Urinary bladder (tissue), 4 donors: ENCODE results near the gene FMNL2. TPM values are rescaled to one million over a fixed set of nuclear protein-coding genes. Genes with fewer than 3 reads are reported as not detected.

ENCODE experiments used
- DNase-seq: peaks from one replicate; pipeline ENCODE4 v3.0.0-alpha.2; 2015; ENCODE audit errors: extremely low spot score
- H3K27ac ChIP-seq: one replicate; pipeline ENCODE4 v1.5.1; 2013; ENCODE audit warnings: low read depth, mild to moderate bottlenecking, moderate library complexity
- H3K36me3 ChIP-seq: one replicate; pipeline ENCODE4 v1.6.1; 2013; ENCODE audit warnings: mild to moderate bottlenecking, moderate library complexity; ENCODE audit not compliant: insufficient read depth
- H3K4me1 ChIP-seq: one replicate; pipeline ENCODE4 v1.6.1; 2013; ENCODE audit warnings: mild to moderate bottlenecking, moderate library complexity; ENCODE audit not compliant: insufficient read depth
- H3K4me3 ChIP-seq: one replicate; pipeline ENCODE4 v1.5.1; 2013; ENCODE audit warnings: low read depth, low read length
- WGBS: extraction: QIAGEN DNeasy Blood & Tissue Kit; methylation state at CpG from one replicate; pipeline ENCODE4 v1.1.7; 2013; 5-methylcytosine and 5-hydroxymethylcytosine counted together
- polyA plus RNA-seq: library from polyadenylated mRNA; stranded (reverse); fragments of 200-250 nt; gene quantifications from one replicate; pipeline ENCODE4 v1.2.3, GENCODE V29; 2013
- total RNA-seq: library from RNA; depleted of rRNA; stranded (reverse); fragments of >200 nt; gene quantifications from one replicate; pipeline ENCODE4 v1.2.3, GENCODE V29; 2014
- donor health status: healthy with polysubstance abuse.
- donor health status: healthy.

Gene FMNL2
- total and polyA plus RNA-seq, 2 donors = 27.7 to 77.6 TPM

GRCh38 chr2:152497481-152498052, 162.6 kb downstream of the FMNL2 start:
- no peaks in the 10 kb centered on the region for H3K4me1 ChIP-seq
- no peaks in the 10 kb centered on the region for H3K36me3 ChIP-seq
- no peak overlapping the region for H3K27ac ChIP-seq
- 41% methylated on average over 3 of the region's 3 CpGs for WGBS
- H3K4me3 ChIP-seq = no peak overlapping the region
- DNase-seq = no peak

- WGBS = 79% methylated on average over 3 of the region's 3 CpGs
- no peaks in the 10 kb centered on the region for H3K4me1 ChIP-seq
- no peak for DNase-seq
- H3K27ac ChIP-seq = no peak overlapping the region
- H3K36me3 ChIP-seq = no peaks in the 10 kb centered on the region
- no peak overlapping the region for H3K4me3 ChIP-seq
Measured at GRCh38 chr2:152499331-152499816, 164.4 kb downstream of the FMNL2 start.

GRCh38 chr2:152499896-152500735, 165.1 kb downstream of the FMNL2 start:
- Histone ChIP-seq H3K4me3 (no peak overlapping the region), H3K4me1 (no peaks in the 10 kb centered on the region), H3K27ac (no peak overlapping the region), H3K36me3 (no peaks in the 10 kb centered on the region)
- WGBS = 73% methylated on average over 14 of the region's 14 CpGs
- no peak for DNase-seq

- DNase-seq = no peak
- Histone ChIP-seq H3K27ac (no peak overlapping the region), H3K4me1 (no peaks in the 10 kb centered on the region), H3K4me3 (no peak overlapping the region), H3K36me3 (no peaks in the 10 kb centered on the region)
- 71% methylated on average over 8 of the region's 8 CpGs for WGBS
Measured at GRCh38 chr2:152500772-152501171, 165.8 kb downstream of the FMNL2 start.

- WGBS = 86% methylated on average over 5 of the region's 5 CpGs
- no peak overlapping the region for H3K27ac ChIP-seq
- no peak overlapping the region for H3K4me3 ChIP-seq
- no peaks in the 10 kb centered on the region for H3K4me1 ChIP-seq
- no peak for DNase-seq
- no peaks in the 10 kb centered on the region for H3K36me3 ChIP-seq
Measured at GRCh38 chr2:152501666-152502065, 166.7 kb downstream of the FMNL2 start.

- Histone ChIP-seq H3K27ac (peak overlapping the region; percentile 5), H3K4me3 (no peak overlapping the region), H3K36me3 (no peaks in the 10 kb centered on the region), H3K4me1 (no peaks in the 10 kb centered on the region)
- WGBS = 60% methylated on average over 3 of the region's 3 CpGs
- DNase-seq = no peak
Measured at GRCh38 chr2:152504618-152505017, 169.6 kb downstream of the FMNL2 start.

- 74% methylated on average over 9 of the region's 9 CpGs for WGBS
- DNase-seq = no peak
- H3K4me3 ChIP-seq = no peak overlapping the region
- H3K27ac ChIP-seq = no peak overlapping the region
- no peaks in the 10 kb centered on the region for H3K36me3 ChIP-seq
- H3K4me1 ChIP-seq = no peaks in the 10 kb centered on the region
Measured at GRCh38 chr2:152505495-152505906, 170.5 kb downstream of the FMNL2 start.

- 89% methylated on average over 4 of the region's 4 CpGs for WGBS
- no peak for DNase-seq
Measured at GRCh38 chr2:152506843-152507242, 171.9 kb downstream of the FMNL2 start.

GRCh38 chr2:152507907-152508306, 172.9 kb downstream of the FMNL2 start:
- no peak for DNase-seq
- 87% methylated on average over 6 of the region's 6 CpGs for WGBS
- no peaks in the 10 kb centered on the region for H3K36me3 ChIP-seq
- H3K4me3 ChIP-seq = no peak overlapping the region
- H3K4me1 ChIP-seq = no peaks in the 10 kb centered on the region
- H3K27ac ChIP-seq = no peak overlapping the region

More at GRCh38 chr2:152506843-152507242, 171.9 kb downstream of the FMNL2 start:
- H3K4me1 ChIP-seq = no peaks in the 10 kb centered on the region
- no peak overlapping the region for H3K4me3 ChIP-seq
- H3K36me3 ChIP-seq = no peaks in the 10 kb centered on the region
- H3K27ac ChIP-seq = no peak overlapping the region

GRCh38 chr2:152508446-152508845, 173.5 kb downstream of the FMNL2 start:
- no peak for DNase-seq
- H3K36me3 ChIP-seq = no peaks in the 10 kb centered on the region
- no peak overlapping the region for H3K27ac ChIP-seq
- no peaks in the 10 kb centered on the region for H3K4me1 ChIP-seq
- WGBS = 64% methylated on average over 4 of the region's 4 CpGs
- H3K4me3 ChIP-seq = no peak overlapping the region

- H3K4me3 ChIP-seq = no peak overlapping the region
- no peaks in the 10 kb centered on the region for H3K36me3 ChIP-seq
- no peaks in the 10 kb centered on the region for H3K4me1 ChIP-seq
- DNase-seq = no peak
- H3K27ac ChIP-seq = no peak overlapping the region
- WGBS = 78% methylated on average over 3 of the region's 3 CpGs
Measured at GRCh38 chr2:152509772-152510491, 175.0 kb downstream of the FMNL2 start.

- no peak overlapping the region for H3K27ac ChIP-seq
- WGBS = 83% methylated on average over 5 of the region's 5 CpGs
- H3K4me1 ChIP-seq = no peaks in the 10 kb centered on the region
- DNase-seq = no peak
- H3K36me3 ChIP-seq = no peaks in the 10 kb centered on the region
- no peak overlapping the region for H3K4me3 ChIP-seq
Measured at GRCh38 chr2:152510621-152511020, 175.6 kb downstream of the FMNL2 start.

- Histone ChIP-seq H3K4me3 (no peak overlapping the region), H3K36me3 (no peaks in the 10 kb centered on the region), H3K27ac (no peak overlapping the region), H3K4me1 (no peaks in the 10 kb centered on the region)
- no peak for DNase-seq
- WGBS = 91% methylated on average over 2 of the region's 2 CpGs
Measured at GRCh38 chr2:152511981-152512380, 177.0 kb downstream of the FMNL2 start.

- no peak for DNase-seq
- Histone ChIP-seq H3K4me1 (no peaks in the 10 kb centered on the region), H3K36me3 (no peaks in the 10 kb centered on the region), H3K27ac (no peak overlapping the region), H3K4me3 (no peak overlapping the region)
- 96% methylated on average over 4 of the region's 4 CpGs for WGBS
Measured at GRCh38 chr2:152513029-152513428, 178.1 kb downstream of the FMNL2 start.
